ENCODE results near the gene STX3.

The STX3 gene

GRCh38 chr11:59785818-59786217, 30.6 kb downstream of the STX3 start:
- no peak for TF ChIP-seq CTCF (conservative IDR thresholded peaks at IDR 0.05; ENCODE audit: low read length)
- H3K4me3 ChIP-seq (ENCODE audit: low read length): no peak overlapping the region
- DNase-seq (ENCODE audit: low read depth): no peak

GRCh38 chr11:59787255-59787588, 32.0 kb downstream of the STX3 start:
- H3K4me3 ChIP-seq (ENCODE audit: low read length): no peak overlapping the region
- no peak for TF ChIP-seq CTCF (conservative IDR thresholded peaks at IDR 0.05; ENCODE audit: low read length)
- no peak for DNase-seq (ENCODE audit: low read depth)

GRCh38 chr11:59787816-59788215, 32.6 kb downstream of the STX3 start:
- DNase-seq (ENCODE audit: low read depth): peak; percentile 82
- H3K4me3 ChIP-seq (ENCODE audit: low read length): no peak overlapping the region
- TF ChIP-seq CTCF (conservative IDR thresholded peaks at IDR 0.05; ENCODE audit: low read length): no peak

- DNase-seq (ENCODE audit: low read depth): no peak
- H3K4me3 ChIP-seq (ENCODE audit: low read length): no peak overlapping the region
- TF ChIP-seq CTCF (conservative IDR thresholded peaks at IDR 0.05; ENCODE audit: low read length): no peak
Observed at GRCh38 chr11:59791639-59792038, 36.5 kb downstream of the STX3 start.

- no peak for TF ChIP-seq CTCF (conservative IDR thresholded peaks at IDR 0.05; ENCODE audit: low read length)
- no peak overlapping the region for H3K4me3 ChIP-seq (ENCODE audit: low read length)
- no peak for DNase-seq (ENCODE audit: low read depth)
Observed at GRCh38 chr11:59792507-59792906, 37.3 kb downstream of the STX3 start.

GRCh38 chr11:59794417-59794816, 39.2 kb downstream of the STX3 start:
- TF ChIP-seq CTCF (conservative IDR thresholded peaks at IDR 0.05; ENCODE audit: low read length): no peak
- H3K4me3 ChIP-seq (ENCODE audit: low read length): no peak overlapping the region
- DNase-seq (ENCODE audit: low read depth): no peak

GRCh38 chr11:59800390-59801025, 45.3 kb downstream of the STX3 start:
- no peak for TF ChIP-seq CTCF (conservative IDR thresholded peaks at IDR 0.05; ENCODE audit: low read length)
- DNase-seq (ENCODE audit: low read depth): no peak
- no peak overlapping the region for H3K4me3 ChIP-seq (ENCODE audit: low read length)
